Measurements from ENCODE around the gene ANKS3. TPM values are rescaled to one million over a fixed set of nuclear protein-coding genes. Genes with fewer than 3 reads are reported as not detected.
"Not testable (repeated sequence)": the region's sequence is repeated elsewhere in the genome, so short reads cannot be mapped to it uniquely, and the experiment has no call there.

The ANKS3 gene
- total RNA-seq, 2 donors from 2014 or later: 29.8 to 41.8 TPM

GRCh38 chr16:4744555-4745273, 10.6 kb upstream of the ANKS3 start:
- no peak for TF ChIP-seq CTCF (IDR thresholded peaks at IDR 0.05)
- Histone ChIP-seq H3K27me3 (replicated peaks; ENCODE audit: insufficient read depth) (no peaks in the 10 kb centered on the region), H3K36me3 (peaks cover 4% of the 10 kb centered on the region), H3K4me1 (ENCODE audit: control insufficient read depth in 1 of 2, low read depth in 2 of 2) (peaks cover 3 to 13% of the 10 kb centered on the region in 2 donors), H3K9me3 (no peaks in the 10 kb centered on the region), H3K27ac (no peak overlapping the region), H3K4me3 (no peak overlapping the region)
- no peak for DNase-seq (ENCODE audit: low spot score)
- ATAC-seq (ENCODE audit: insufficient number of reproducible peaks, low FRiP score, low read depth): no peak

GRCh38 chr16:4743226-4743878, 9.3 kb upstream of the ANKS3 start:
- no peaks in the 10 kb centered on the region for H3K27me3 ChIP-seq (replicated peaks; ENCODE audit: insufficient read depth)
- DNase-seq (ENCODE audit: low spot score) (no peak), ATAC-seq (ENCODE audit: insufficient number of reproducible peaks, low FRiP score, low read depth) (no peak)
- peaks cover 3 to 13% of the 10 kb centered on the region in 2 donors for H3K4me1 ChIP-seq (ENCODE audit: control insufficient read depth in 1 of 2, low read depth in 2 of 2)
- no peak overlapping the region for H3K27ac ChIP-seq
- no peak for TF ChIP-seq CTCF (IDR thresholded peaks at IDR 0.05)
- no peaks in the 10 kb centered on the region for H3K9me3 ChIP-seq
- no peaks in the 10 kb centered on the region for H3K36me3 ChIP-seq
- H3K4me3 ChIP-seq: no peak overlapping the region

GRCh38 chr16:4738370-4738769, 4.3 kb upstream of the ANKS3 start:
- H3K27ac ChIP-seq; H3K27me3 ChIP-seq (replicated peaks; ENCODE audit: insufficient read depth); H3K9me3 ChIP-seq; ATAC-seq (ENCODE audit: insufficient number of reproducible peaks, low FRiP score, low read depth); H3K4me1 ChIP-seq (ENCODE audit: control insufficient read depth in 1 of 2, low read depth in 2 of 2); DNase-seq (ENCODE audit: low spot score); H3K36me3 ChIP-seq; H3K4me3 ChIP-seq: not testable (repeated sequence)

GRCh38 chr16:4737545-4737944, 3.5 kb upstream of the ANKS3 start:
- no peak for TF ChIP-seq CTCF (IDR thresholded peaks at IDR 0.05)
- H3K4me1 ChIP-seq (ENCODE audit: control insufficient read depth in 1 of 2, low read depth in 2 of 2): peaks cover 13% of the 10 kb centered on the region in 2 donors
- no peak overlapping the region for H3K27ac ChIP-seq
- H3K4me3 ChIP-seq: no peak overlapping the region
- H3K9me3 ChIP-seq: no peaks in the 10 kb centered on the region
- DNase-seq (ENCODE audit: low spot score): no peak
- H3K36me3 ChIP-seq: no peaks in the 10 kb centered on the region
- no peak for ATAC-seq (ENCODE audit: insufficient number of reproducible peaks, low FRiP score, low read depth)
- H3K27me3 ChIP-seq (replicated peaks; ENCODE audit: insufficient read depth): no peaks in the 10 kb centered on the region

- TF ChIP-seq CTCF (IDR thresholded peaks at IDR 0.05): no peak
- Histone ChIP-seq H3K9me3 (no peaks in the 10 kb centered on the region), H3K36me3 (no peaks in the 10 kb centered on the region), H3K4me3 (no peak overlapping the region), H3K27ac (no peak overlapping the region), H3K4me1 (ENCODE audit: control insufficient read depth in 1 of 2, low read depth in 2 of 2) (peaks cover 13% of the 10 kb centered on the region in 2 donors), H3K27me3 (replicated peaks; ENCODE audit: insufficient read depth) (no peaks in the 10 kb centered on the region)
- DNase-seq (ENCODE audit: low spot score) (no peak), ATAC-seq (ENCODE audit: insufficient number of reproducible peaks, low FRiP score, low read depth) (no peak)
Observed at GRCh38 chr16:4736546-4736945, 2.5 kb upstream of the ANKS3 start.

Measured in thoracic aorta (tissue), 2 donors.